Stimulated activated CD8-positive, alpha-beta memory T cell treated with anti-CD3 and anti-CD28 coated beads, Interleukin-2, amount 100 ng/mL, for 48 hours (primary cell): ENCODE measurements around the gene CFHR5.
"Not testable (repeated sequence)": the region's sequence is repeated elsewhere in the genome, so short reads cannot be mapped to it uniquely, and the experiment has no call there.

ENCODE experiments used
- DNase-seq, 2 donors: peaks; one replicate each; pipeline ENCODE4 v3.0.0-alpha.2; 2020; ENCODE audit warnings: low read depth in 2 of 2

The CFHR5 gene

GRCh38 chr1:196977278-196977677 is at the start of gene CFHR5:
Gene CFHR5, plus strand, starts transcription at chr1:196977556. Its CDS starts 109 bp downstream, at chr1:196977665.
- DNase-seq: no peak

- not testable (repeated sequence) for DNase-seq
These were observed 44.5 kb upstream of the CFHR5 start for GRCh38 chr1:196932853-196933252.

- DNase-seq: no peak
These were observed 43.7 kb upstream of the CFHR5 start for GRCh38 chr1:196933531-196934189.

- not testable (repeated sequence) for DNase-seq
These were observed 35.9 kb upstream of the CFHR5 start for GRCh38 chr1:196941474-196941873.

- DNase-seq: not testable (repeated sequence)
These were observed 33.8 kb upstream of the CFHR5 start, which contains the start of gene CFHR2 for GRCh38 chr1:196943568-196943967. Gene CFHR2, plus strand, starts transcription at chr1:196943738. Its CDS starts 143 bp downstream, at chr1:196943881.

GRCh38 chr1:196951711-196952394 is 25.5 kb upstream of the CFHR5 start:
- no peak for DNase-seq

GRCh38 chr1:196954778-196955177 is 22.6 kb upstream of the CFHR5 start:
- no peak for DNase-seq

GRCh38 chr1:196955926-196956325 is 21.4 kb upstream of the CFHR5 start:
- DNase-seq: no peak

- DNase-seq: no peak
These were observed 16.5 kb upstream of the CFHR5 start for GRCh38 chr1:196960854-196961253.

- DNase-seq: no peak
These were observed 7.2 kb upstream of the CFHR5 start for GRCh38 chr1:196970182-196970581.

- DNase-seq: no peak
These were observed 1.1 kb upstream of the CFHR5 start for GRCh38 chr1:196976278-196976677.

GRCh38 chr1:196980859-196981258 is 3.5 kb downstream of the CFHR5 start:
- no peak for DNase-seq

- DNase-seq: not testable (repeated sequence)
These were observed 4.9 kb downstream of the CFHR5 start for GRCh38 chr1:196982247-196982646.

- not testable (repeated sequence) for DNase-seq
These were observed 14.7 kb downstream of the CFHR5 start for GRCh38 chr1:196991919-196992651.

- DNase-seq: no peak
These were observed 16.6 kb downstream of the CFHR5 start for GRCh38 chr1:196993916-196994315.

- DNase-seq: no peak
These were observed 20.1 kb downstream of the CFHR5 start for GRCh38 chr1:196997423-196997822.

- no peak for DNase-seq
These were observed 24.5 kb downstream of the CFHR5 start for GRCh38 chr1:197001828-197002227.

GRCh38 chr1:197003132-197003531 is 25.8 kb downstream of the CFHR5 start:
- DNase-seq: no peak

- no peak for DNase-seq
These were observed 31.5 kb downstream of the CFHR5 start for GRCh38 chr1:197008861-197009260.

GRCh38 chr1:197011614-197012013 is 34.3 kb downstream of the CFHR5 start:
- DNase-seq: no peak

GRCh38 chr1:197013234-197013633 is 35.9 kb downstream of the CFHR5 start:
- no peak for DNase-seq

- no peak for DNase-seq
These were observed 39.4 kb downstream of the CFHR5 start for GRCh38 chr1:197016751-197017150.
